ENCODE data around the gene CYBA.

- TF ChIP-seq, protein P1, sequence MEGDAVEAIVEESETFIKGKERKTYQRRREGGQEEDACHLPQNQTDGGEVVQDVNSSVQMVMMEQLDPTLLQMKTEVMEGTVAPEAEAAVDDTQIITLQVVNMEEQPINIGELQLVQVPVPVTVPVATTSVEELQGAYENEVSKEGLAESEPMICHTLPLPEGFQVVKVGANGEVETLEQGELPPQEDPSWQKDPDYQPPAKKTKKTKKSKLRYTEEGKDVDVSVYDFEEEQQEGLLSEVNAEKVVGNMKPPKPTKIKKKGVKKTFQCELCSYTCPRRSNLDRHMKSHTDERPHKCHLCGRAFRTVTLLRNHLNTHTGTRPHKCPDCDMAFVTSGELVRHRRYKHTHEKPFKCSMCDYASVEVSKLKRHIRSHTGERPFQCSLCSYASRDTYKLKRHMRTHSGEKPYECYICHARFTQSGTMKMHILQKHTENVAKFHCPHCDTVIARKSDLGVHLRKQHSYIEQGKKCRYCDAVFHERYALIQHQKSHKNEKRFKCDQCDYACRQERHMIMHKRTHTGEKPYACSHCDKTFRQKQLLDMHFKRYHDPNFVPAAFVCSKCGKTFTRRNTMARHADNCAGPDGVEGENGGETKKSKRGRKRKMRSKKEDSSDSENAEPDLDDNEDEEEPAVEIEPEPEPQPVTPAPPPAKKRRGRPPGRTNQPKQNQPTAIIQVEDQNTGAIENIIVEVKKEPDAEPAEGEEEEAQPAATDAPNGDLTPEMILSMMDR (IDR thresholded peaks at IDR 0.05; ENCODE audit: insufficient read depth, low read length), result no peak
- no peak for TF ChIP-seq POLR2AphosphoS5 (IDR thresholded peaks at IDR 0.05; ENCODE audit: low read depth)
Observed at GRCh38 chr16:88690341-88691128, 39.7 kb upstream of the CYBA start.

Data from HL-60 (cell line).